Esophagus mucosa (tissue), 1 donor: ENCODE measurements around the gene SAE1. TPM values are rescaled to one million over a fixed set of nuclear protein-coding genes. Genes with fewer than 3 reads are reported as not detected.

Experiments used
- ATAC-seq: fragments of 200-7000 bp; cut with Tn5 transposase; one replicate; pipeline ENCODE4 v1.9.1; 2020
- total RNA-seq: library from RNA; stranded (reverse); gene quantifications from one replicate; pipeline ENCODE4 v1.2.4, GENCODE V29; 2023
- donor health status: DM: yes; HTN: yes; CAD: no.

Gene SAE1
- total RNA-seq, 1 donor from 2014 or later, result 53.2 TPM

DNA sequence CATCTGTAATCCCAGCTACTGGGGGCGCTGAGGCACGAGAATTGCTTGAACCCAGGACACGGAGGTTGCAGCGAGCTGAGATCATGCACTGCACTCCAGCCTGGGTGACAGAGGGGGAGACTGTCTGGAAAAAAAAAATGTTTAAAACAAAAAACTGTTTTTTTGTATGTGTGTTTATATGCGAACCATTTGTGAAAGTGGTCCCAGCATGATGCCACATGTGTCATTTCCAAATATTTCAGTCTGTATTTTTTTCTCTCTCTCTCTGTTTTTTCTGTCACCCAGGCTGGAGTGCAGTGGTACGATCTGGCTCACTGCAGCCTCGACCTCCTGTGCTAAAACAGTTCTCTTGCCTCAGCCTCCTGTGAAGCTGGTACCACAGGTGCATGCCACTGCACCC, 37.4 kb downstream of the SAE1 start:
- no peak for ATAC-seq

DNA sequence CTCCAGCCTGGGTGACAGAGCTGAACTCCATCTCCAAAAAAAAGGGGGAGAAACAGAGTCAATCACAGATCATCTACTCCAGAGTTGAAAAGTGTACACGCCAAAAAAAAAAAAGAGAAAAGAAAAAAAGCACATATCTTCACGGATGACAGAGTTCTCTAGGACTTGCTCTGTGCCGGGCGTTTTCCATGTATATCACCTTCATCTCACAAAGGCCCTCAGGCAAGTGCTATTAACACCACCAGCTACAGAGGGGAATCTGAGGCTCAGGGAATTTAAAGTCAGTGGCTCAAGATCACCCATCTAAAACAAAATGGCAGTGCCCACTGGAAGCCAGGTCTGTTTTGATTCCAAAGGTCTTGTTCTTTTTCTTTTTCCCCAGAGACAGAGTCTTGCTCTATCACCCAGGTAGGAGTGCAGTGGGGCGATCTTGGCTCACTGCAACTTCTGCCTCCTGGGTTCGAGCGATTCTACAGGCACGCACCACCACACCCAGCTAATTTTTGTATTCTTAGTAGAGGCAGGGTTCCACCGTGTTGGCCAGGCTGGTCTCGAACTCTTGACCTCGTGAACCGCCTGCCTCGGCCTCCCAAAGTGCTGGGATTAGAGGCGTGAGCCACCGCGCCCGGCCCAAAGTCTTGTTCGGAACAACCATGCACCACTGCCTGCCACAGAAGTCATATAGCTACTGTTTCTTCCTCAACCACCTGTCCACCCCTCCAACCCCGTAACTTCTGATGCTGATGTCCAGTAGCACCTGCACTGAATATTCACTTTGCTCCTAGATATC, 42.2 kb downstream of the SAE1 start:
- no peak for ATAC-seq

DNA sequence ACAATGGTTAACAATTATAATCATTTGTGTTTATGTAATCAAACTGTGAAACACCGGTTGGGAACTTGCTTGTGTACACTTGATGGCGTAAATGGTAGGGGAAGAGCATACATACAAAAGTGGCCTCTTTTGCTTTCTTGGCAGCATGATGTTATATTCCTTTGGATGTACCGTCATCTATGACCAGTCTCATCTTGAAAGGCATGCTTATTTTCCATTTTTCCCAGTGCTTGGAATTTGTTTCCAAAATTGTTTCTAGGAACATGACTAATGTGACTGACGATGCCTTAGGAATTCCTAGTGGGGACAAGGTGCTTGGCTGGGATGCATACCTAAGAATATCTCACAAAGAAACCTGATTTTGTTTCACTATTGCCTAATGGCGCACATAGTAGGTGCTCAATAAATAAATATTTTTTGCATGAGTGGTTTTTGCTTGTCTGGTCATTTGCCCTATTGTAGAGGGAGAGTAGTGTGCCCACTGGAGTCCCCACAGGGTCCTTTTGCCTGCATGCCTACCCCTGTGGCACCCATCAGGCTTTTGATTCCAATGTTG, 45.5 kb downstream of the SAE1 start:
- ATAC-seq, result no peak

DNA sequence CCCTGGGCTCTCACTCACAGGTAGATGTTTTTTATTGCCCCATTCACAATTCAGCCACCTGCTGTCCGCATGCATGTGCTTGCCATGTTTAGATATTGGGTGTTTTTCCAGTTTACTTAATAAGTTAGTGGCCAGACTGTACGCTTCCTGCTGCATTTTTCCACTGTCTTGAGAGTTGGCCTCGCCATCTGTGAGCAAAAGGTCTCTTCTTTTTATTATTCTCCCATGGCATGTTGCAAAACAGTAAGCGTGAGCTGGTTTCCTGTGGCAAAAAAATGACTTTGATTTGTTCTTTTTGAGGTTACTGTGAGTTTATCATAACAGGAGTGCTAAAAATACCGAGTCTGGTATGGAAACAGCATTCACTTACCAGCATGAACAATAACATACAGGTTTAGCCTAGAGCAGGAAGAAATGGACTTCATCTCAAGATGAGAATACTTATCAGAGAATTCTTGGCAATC, 46.0 kb downstream of the SAE1 start:
- ATAC-seq, result peak; percentile 17

DNA sequence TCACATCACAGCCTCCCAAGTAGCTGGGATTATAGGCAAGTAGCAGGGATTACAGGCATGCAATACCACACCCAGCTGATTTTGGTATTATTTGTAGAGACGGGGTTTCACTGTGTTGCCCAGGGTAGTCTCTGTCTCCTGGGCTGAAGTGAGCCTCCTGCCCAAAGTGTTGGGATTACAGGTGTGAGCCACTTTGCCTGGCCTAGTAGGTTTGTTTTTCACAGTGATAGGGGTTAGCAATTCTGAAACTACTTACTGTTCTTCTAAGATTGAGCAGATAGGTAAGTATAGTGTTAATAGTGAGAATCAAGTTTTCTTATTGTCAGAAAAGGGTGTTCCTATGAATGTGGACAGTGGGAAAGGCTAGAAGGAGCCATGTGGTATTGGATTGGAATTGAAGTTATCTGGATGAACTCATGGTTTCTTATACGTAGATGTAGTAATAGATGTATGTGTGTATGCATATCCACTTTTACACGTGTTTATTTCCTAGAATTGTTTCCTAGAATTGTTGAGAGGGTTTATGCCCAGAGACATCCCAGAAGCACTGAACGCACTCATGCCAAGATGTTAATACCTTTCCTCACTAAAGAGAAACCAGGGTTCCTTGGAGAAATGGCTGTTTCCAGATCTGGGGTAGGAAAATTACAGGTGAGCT, 49.1 kb downstream of the SAE1 start:
- ATAC-seq, result no peak

DNA sequence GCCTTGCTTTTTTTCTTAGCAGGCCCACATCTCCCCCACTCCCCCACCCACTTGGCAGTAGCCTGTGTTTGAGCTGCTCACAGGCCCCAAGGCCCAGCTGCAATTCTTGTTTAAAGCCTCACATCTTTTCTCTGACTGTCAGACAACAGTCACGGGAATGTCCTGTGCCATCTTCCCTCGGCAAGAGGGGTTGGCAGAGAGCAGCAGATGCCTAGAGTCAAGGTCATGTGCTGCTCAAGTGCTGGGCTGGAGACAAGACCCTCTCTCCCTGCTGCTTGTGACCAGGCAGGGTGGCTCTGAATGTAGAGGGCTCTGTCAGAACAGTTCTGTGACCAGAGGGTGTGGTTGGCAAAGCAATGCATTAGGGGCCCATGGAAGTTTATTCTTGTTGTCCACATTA, 53.0 kb downstream of the SAE1 start:
- no peak for ATAC-seq

DNA sequence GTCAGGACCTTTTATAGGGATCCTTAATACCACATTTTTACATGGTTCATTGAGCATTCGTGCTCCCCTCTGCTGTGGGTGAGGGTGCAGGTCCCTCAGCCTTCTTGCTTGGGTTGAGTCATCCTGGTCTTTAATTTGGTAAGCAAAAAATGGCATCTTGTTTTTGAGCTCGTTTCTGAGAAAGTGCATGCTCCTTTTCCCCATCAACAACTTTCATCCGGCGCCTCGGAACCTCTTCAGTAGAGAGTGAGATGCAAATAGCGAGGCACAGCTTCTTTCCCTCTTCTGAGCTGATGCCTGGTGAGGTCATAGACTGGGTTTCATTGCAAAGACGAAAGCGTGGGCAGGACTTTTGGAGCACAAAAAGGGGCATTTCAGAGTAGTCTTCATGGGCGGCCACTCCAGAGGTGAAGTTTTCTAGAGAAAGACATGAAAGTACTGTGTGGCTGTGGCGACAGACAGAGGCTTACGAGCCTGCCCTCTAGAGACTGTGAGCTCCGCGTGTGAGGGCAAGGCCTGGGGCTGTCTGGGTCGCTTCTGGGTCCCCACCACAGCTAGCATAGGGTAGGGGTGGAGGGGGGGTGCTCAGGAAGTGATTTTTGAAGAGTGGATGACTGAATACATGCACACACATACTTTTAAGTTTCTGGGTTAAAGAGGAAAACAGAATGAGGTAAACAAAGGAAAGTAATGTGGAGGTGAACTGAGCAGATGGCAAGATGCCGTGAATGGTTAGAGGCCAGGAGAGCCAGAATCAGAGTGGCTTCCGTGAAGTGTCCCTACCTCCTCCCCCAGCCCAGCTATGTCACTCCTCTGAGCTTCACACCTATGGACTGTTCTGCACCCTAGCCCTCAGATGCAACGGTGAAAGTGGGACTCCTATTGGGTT, 56.1 kb downstream of the SAE1 start:
- ATAC-seq, result no peak

DNA sequence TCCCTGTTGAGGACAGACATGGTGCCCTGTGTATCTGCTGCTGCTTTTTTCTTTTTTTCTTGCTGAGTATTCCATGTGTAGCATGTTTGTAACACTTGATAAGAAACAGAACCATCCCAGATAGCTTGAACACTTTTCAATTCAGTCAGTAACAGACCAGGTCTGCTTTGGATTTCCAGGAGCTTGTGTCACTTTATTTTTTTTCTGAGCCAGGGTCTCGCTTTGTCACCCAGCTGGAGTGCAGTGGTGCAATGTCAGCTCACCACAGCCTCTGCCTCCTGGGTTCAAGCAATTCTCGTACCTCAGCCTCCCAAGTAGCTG, 56.7 kb downstream of the SAE1 start:
- no peak for ATAC-seq

DNA sequence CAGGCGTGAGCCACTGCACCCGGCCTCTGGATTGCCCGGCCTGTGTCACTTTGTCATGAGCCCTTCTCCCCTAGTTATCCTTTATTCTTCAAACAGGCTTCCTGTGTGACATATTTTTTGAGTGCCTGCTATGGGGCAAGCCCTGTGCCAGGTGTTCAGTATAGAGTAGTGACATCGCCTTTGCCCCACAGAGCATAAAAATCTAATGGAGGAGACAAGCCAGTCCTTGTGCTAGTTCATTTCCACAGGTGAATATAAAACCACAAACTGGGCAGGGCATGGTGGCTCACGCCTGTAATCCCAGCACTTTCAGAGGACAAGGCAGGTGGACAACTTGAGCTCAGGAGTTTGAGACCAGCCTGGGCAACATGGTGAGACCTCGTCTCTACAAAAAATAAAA, 57.2 kb downstream of the SAE1 start:
- ATAC-seq, result no peak

DNA sequence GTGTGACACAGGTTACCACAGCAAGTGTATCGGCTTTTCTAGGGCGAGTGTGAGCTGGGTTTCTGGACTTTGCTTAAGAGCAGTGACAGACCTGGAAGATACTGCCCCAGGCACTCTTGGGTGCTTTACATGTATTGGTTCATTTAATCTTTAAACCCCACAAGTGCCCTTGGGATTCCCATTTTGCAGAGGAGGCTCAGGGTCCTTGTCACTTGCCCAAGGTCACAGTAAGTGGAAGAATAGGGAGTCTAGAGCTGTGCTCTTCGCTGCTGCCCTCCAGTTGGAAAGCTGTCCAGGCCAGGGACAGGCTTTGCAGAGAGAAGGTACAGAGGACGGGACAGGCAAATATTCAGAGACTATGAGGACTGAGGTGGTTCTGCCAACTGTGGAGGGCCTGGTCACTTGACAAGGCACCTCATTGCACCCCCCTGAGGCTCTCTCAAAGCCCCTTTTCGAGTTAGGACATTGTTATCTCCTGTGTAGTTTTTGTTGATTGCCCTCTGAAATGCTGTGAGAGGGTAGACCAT, 57.9 kb downstream of the SAE1 start:
- no peak for ATAC-seq

DNA sequence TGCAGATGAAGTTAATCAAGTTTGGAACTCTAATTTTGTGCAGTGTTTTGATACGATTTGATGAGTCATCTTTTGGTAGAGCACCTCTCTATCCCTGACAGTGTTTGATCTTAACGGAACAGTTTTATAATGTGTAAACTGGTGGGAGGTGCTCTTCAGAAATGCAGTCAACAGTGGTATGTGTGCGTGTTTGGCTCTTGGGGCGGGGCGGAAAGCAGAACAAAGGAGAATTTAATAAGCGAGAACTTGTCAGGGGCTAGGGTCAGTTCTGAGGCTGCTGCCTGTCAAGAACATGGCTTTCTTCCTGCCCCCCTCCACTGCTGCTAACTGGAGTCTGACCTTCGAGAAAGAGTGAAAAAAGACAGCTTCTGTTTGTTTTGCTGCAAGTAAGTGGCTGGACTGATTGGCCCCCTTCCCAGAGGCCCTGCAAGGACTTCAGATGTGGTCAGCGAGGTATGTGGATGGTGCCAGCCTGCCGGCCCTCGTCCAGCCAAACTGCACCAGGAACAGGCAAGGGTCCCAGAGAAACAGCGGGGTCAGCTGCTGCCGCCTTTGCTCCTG, 59.6 kb downstream of the SAE1 start:
- peak; percentile 53 for ATAC-seq

DNA sequence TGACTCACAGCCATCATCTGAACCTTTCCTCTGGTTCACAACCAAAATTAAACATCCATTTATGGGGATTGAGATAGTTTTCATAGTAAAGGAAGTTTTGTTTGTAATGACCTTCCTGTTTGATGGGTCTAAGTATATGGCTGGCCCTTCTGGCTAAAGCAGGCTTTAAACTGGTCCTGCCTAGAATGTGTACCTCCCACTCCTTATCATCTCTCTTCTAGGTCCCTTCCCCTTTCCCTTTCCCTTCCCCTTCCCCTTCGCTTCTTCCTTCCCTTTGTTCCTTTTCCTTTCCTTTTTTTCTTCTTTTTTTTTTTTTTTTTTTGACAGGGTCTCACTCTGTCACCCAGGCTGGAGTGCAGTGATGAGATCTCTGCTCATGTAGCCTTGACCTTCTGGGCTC, 64.8 kb downstream of the SAE1 start:
- ATAC-seq, result no peak

DNA sequence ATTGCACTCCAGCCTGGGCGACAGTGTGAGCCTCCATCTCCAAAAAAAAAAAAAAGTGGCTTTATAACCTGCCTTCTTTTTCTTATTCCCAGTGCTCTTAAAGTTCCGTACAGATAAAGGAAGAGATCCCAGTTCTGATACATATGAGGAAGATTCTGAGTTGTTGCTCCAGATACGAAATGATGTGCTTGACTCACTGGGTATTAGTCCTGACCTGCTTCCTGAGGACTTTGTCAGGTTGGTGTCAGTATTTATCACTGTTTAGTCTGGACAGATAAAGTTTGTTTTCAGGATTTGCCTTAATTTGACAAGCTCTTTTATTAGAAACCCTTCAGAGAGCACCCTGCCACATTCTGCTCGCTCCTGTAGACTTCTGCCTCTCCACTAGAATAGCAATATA, 66.5 kb downstream of the SAE1 start:
- ATAC-seq, result no peak

DNA sequence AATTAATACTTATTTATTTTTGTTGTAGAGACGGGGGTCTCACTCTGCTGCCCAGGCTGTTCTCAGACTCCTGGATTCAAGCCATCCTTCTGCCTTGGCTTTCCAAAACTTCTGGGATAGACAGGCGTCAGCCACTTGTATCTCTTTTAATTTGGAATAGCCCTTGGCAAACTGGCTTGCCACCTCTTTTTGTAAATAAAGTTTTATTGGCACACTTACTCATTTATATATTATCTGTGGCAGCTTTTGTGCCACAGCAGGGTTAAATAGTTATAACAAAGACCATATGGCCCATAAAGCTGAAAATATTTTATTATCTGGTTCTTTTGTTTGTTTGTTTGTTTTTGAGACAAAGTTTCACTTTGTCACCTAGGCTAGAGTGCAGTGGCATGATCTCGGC, 69.9 kb downstream of the SAE1 start:
- ATAC-seq, result no peak

DNA sequence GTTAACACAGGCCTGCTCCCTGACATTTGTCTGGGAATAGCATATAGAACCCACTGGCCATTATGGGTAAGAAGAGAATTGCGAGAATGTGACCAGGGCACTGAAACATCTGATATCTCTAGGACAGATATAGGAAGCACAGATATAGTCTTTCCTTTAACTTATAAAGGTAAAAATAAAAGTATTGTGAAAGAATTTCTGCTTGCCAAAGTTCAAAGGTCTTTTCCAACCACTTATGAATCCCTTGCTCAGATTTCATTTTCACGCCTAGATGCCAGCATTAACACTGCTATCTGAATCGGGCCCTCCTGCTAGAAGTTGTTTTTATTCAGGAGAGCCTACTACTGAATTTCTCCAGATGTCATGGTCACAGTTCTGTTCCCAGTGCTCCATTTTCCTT, 72.6 kb downstream of the SAE1 start:
- no peak for ATAC-seq

DNA sequence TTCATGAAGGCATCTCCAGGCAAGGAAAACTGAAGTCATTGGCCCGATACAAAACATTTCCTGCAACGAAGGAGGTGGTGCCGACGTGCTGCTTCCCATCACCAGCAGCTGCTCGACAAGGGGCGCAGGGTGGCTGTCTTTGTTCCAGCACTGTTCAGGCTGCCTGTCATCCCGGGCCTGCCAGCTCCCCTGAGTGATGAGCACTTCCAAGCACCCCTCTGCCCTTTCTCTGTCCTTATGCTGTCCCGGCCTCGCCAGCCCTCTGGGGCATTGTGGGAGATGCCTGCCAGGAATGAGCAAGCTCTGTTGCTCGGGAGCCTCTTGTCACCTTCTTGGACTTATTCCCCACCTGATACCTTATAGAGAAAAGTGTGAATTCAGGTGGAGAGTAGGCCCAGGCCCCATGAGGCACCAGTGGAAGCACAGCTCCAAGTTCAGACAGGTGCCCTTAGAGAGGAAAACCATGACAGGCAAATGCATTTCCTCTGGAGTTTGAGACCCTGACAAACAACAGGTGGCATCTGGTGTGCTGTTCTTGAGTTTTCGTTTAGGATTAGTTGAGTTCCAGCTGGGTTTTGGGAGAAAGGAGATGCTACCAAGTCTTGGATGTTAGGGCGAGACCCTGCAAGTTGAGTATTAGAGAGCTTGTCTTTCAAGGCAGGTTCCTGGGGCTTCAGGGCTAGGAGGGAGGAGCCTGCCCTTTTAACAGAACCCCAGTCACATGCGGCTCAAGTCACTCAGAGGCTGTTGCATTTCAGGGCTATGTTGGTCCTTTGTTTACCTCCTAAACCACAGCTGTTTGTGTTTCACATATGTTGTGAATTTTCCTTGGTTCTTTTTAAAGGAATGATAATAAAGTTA, 78.9 kb downstream of the SAE1 start:
- no peak for ATAC-seq

DNA sequence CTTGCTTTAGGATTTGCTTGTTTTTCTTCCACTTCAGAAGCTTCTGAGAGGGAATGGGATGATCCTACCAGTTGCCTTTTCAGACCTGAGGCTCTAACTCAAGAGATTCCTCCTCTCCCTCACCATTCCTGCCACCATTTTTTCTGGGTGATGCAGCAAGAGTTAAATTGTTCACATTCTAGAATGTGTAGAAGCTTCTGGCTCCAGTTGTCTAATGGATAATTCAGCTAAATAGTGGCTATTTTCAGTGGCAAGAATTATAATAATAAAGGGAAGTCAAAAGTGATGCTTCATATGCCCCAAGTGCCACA, 79.5 kb downstream of the SAE1 start:
- ATAC-seq, result no peak

DNA sequence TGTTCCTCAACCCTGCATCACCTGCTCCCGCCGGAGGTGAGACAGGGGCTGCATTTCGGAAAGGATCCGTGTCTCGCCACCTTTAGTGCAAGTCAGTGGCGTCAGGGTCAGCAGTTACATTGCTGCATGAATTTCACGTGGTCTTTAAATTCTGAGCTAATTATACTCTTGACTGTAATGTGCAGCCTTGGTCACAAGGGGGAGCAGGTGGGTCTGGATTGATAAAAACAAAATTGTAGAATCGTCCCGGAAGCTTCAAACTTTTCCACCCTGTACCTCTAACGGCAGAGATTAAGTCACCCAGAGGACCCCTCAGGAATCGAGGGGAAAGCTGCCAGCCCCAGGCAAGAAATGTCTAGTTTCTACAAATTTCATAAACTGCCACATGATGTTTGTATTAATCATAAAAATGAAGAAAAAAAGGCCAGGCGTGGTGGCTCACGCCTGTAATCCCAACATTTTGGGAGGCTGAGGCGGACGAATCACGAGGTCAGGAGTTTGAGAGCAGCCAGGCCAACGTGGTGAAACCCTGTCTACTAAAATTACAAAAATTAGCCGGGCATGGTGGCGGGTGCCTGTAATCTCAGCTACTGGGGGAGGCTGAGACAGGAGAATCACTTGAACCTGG, 80.2 kb downstream of the SAE1 start:
- peak; percentile 72 for ATAC-seq

DNA sequence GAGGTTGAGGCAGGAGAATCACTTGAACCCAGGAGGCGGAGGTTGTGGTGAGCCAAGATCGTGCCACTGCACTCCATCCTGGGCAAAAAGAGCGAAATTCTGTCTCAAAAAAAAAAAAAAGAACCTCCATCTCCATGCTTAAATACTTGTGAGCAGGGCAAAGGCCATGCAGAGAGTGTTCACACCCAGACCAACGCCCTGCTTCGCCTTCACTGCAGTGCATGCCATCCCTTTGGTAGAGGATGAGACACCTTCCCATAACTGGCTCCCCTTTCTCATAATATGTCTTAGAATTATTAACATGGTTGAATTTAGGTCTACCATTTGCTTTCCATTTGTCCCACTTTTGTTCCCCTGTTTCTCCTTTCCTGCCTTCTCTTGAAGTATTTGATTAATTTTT, 84.9 kb downstream of the SAE1 start:
- ATAC-seq, result no peak

DNA sequence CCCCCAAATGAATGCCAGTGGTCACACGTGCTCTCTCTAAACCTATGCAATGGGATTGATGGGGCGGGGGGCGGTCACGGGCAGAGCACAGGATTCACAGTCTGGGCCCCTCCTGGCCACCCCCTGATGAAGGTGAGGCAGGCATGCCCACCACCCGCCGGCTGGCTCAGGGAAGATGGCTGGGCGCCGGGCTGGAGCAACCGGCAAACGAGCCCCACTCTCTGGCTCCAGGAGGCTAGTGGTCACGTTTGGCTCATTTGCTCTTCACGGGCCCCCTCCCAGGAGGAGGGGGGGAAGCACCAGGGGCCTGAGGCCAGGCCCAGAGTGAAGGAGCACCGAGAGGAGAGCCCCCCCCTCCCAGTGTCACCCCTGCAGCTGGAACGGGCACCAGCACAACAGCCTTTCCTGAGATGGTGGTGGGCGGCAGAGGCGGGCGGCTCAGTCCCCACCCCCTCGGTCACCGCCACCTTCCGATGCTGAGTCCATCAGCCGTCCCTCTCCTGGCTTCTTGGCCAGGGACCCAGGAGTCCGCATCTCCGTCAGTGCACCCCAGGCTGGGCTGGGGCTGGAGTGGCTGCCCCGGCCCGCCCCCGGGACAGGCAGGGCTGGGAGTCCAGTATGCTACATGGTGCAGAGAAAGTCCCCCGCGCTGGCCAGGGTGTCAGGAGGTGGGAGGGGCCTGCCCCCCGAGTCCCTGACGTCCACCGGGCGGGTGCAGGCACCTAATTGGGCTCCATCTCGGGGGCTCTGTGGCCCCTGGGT, 90.6 kb downstream of the SAE1 start:
- ATAC-seq, result no peak

DNA sequence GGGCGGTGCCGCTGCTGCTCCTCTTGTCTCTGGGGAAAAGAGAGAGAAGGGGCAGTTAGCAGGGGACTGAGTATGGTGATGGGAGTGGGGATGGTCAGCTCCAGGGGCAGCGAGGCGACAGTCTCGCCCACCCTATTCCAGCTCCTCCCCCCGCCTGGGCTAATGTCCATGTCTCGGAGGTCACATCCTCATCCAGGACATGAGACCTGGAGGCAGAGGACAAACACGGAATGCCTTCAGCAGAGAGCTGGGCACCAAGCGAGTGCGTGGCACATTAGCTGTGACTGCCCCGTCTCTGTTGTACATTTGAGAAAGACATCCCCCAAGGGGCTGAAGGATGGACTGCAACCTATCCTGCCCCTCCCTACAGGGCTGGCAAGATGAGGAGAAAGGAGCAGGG, 91.3 kb downstream of the SAE1 start:
- no peak for ATAC-seq
